ENCODE measurements around the gene ANGPTL8.

ANGPTL8 gene

DNA sequence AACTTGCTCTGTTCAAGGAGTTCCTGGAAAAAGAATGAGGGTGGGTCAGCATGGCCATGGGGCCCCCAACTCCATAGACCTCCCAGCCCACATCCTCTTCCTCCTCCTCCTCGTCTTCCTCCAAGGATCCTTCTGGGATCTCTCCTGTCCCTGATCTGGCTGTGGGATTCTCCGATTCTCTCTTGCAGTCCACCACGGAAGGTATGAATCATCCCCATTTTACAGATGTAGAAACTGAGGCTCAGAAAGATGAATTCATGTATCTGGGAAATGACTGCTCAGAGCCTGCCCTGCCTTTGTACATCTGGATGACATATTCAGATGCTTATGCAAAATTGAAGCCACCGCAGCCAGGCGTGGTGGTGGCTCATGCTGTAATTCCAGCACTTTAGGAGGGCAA, 39.9 kb upstream of the ANGPTL8 start:
- no peak overlapping the region for H3K4me3 ChIP-seq (ENCODE audit: low read depth, low read length)
- no peak for DNase-seq (ENCODE audit: low read depth)
- TF ChIP-seq, protein P1, sequence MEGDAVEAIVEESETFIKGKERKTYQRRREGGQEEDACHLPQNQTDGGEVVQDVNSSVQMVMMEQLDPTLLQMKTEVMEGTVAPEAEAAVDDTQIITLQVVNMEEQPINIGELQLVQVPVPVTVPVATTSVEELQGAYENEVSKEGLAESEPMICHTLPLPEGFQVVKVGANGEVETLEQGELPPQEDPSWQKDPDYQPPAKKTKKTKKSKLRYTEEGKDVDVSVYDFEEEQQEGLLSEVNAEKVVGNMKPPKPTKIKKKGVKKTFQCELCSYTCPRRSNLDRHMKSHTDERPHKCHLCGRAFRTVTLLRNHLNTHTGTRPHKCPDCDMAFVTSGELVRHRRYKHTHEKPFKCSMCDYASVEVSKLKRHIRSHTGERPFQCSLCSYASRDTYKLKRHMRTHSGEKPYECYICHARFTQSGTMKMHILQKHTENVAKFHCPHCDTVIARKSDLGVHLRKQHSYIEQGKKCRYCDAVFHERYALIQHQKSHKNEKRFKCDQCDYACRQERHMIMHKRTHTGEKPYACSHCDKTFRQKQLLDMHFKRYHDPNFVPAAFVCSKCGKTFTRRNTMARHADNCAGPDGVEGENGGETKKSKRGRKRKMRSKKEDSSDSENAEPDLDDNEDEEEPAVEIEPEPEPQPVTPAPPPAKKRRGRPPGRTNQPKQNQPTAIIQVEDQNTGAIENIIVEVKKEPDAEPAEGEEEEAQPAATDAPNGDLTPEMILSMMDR (IDR thresholded peaks at IDR 0.05; ENCODE audit: insufficient read depth, low read depth, low read length, missing control alignments), result no peak

DNA sequence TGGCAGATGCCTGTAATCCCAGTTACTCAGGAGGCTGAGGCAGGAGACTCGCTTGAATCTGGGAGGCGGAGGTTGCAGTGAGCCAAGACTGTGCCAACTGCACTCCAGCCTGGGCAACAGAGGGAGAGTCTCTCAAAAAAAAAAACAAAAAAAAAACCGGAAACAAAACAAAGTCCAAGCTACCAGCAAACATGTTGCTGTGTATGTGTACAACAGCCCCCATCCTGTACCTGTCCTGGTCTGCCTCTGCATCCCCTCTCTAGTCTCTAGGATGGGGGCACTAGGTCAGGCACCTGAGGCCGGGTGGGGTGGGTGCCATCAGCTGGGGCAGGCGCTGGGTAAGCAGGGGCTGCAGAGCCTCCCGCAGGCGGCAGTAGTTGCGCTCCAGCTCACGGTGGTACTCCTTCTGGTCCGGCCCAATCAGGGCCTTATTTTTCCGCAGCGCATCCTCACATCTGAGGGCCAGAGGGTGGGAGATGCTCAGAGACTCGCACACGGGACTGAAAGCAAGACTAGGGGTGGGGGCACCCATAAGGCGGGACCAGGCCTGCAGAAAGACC, 39.3 kb upstream of the ANGPTL8 start:
- DNase-seq (ENCODE audit: low read depth), result no peak
- no peak overlapping the region for H3K4me3 ChIP-seq (ENCODE audit: low read depth, low read length)
- TF ChIP-seq, protein P1 (IDR thresholded peaks at IDR 0.05; ENCODE audit: insufficient read depth, low read depth, low read length, missing control alignments), result no peak

DNA sequence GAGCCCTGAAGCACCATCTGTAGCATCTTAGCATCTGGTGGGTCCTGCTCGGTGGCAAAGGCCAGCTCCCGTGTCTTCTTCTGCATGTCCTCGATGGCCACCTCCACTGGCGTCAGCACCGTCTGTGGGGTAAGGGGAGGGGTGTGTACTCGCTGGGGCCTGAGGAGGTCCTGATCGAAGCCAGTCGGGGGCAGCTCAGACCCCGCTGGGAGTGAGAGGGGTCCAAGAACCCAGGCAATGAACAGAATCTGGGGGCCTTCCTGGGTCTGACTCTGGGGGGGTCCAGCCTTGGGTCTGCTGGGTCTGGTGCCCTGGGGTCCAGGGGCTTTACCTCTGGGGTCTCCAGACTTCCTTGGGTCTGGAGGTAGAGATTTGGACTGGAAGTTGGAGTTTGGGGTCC, 38.5 kb upstream of the ANGPTL8 start:
- no peak overlapping the region for H3K4me3 ChIP-seq (ENCODE audit: low read depth, low read length)
- TF ChIP-seq, protein P1 (IDR thresholded peaks at IDR 0.05; ENCODE audit: insufficient read depth, low read depth, low read length, missing control alignments), result no peak
- no peak for DNase-seq (ENCODE audit: low read depth)

DNA sequence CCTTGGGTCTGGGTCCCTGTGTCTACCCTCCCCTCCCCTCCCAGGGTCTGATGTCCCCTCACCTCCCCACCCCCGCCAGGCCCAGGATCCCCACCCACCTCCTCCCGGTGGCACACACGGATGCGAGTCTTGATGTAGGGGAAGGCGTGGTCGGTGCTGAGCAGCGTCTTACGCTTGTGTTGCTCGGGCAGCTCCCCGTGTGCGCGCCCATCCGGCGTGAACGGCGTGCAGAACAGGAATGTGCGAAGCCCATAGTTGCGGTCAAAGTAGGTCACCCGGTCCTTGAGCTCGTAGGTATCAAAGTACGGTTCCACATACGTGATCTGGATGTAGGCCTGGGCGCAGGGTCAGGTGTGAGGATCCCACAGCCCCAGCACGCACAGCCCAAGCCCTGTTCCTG, 37.6 kb upstream of the ANGPTL8 start:
- DNase-seq (ENCODE audit: low read depth), result no peak
- TF ChIP-seq, protein P1 (IDR thresholded peaks at IDR 0.05; ENCODE audit: insufficient read depth, low read depth, low read length, missing control alignments), result no peak

DNA sequence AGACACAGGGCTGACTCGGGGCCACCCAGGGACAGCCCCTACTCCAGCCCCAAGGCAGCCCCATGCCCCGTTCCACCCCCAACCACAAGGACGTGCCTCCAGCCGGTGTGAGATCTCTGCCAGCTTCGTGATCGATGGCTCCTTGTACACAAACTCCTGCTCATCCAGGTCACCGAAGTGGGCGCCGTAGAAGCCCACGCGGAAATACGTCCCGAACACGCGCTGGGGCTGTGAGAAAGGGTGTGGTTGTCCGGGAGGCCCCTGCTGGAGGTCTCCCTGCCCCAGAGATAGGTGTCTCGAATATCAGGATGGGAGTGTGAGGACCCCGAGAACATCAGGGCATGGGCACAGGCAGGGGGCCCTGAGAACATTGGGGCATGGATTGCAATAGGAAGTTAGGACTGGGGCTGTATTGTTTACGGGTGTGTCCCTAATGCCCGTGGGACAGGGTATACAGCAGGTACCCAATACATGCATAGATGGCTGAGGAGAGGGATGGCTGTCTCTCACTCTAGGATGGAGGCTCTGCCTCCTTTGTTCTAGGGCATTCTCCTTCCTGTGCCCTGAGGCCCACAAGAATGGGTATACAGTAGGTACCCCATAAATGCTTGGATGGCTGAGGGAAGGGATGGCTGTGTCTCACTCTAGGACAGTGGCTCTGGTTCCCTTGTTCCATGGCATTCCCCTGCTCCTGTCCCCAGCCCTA, 36.8 kb upstream of the ANGPTL8 start:
- no peak for DNase-seq (ENCODE audit: low read depth)
- TF ChIP-seq, protein P1 (IDR thresholded peaks at IDR 0.05; ENCODE audit: insufficient read depth, low read depth, low read length, missing control alignments), result no peak
- H3K4me3 ChIP-seq (ENCODE audit: low read depth, low read length), result no peak overlapping the region

More for the DNA sequence above, 37.6 kb upstream of the ANGPTL8 start:
- no peak overlapping the region for H3K4me3 ChIP-seq (ENCODE audit: low read depth, low read length)

DNA sequence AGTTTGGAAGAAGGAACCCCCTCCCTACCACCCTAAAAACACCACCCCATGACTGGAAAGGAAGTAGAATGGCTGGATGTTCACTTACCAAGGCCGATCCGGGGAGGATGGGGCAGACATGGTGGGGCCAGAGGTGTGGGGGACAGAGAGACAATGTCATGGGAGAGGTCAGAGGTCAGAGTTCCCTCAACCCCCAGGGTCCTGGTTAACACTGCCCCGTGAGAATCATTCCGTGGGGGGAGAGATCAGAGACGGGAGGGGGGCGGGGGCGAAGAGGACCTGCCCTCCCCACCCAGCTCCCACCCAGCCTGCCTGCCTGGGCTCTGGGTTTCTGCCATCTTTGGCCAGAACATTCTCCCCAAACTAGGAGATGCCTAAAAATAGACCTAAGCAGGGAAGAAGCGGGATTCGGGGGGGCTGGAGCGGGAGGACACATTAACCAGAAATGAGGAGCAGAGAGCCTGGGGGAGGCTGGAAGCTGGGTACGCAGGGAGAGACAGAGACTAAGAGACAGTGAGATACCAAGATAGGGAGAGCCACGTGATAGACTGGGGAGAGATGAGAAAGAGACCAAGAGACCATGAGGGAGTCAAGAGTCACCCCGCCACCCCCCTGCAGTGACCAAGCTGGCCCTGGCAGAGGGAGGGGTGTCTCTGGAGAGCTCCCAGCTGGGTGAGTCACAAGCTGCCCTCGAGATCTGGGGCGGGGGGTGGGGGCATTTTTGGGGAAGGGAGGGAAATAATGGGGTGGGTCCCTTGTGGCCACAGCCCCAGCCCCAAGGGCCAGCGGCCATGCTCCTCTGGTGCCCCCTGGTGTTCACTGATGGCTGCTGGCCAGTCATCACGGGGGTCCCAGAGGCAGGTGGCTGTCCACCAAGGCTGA, 36.0 kb upstream of the ANGPTL8 start:
- DNase-seq (ENCODE audit: low read depth), result peak; percentile 44
- TF ChIP-seq, protein P1 (IDR thresholded peaks at IDR 0.05; ENCODE audit: insufficient read depth, low read depth, low read length, missing control alignments), result peak; percentile 81
- H3K4me3 ChIP-seq (ENCODE audit: low read depth, low read length), result no peak overlapping the region

All from GM12865 (cell line).